SK-N-MC (cell line): Measurements from ENCODE around the gene DIAPH2.

ENCODE experiments used
- DNase-seq: peaks from one replicate; pipeline ENCODE4 v3.0.0-alpha.2; 2011; ENCODE audit warnings: low read depth, low spot score
- H3K27ac ChIP-seq: fragments of 200-600 bp; sonication (generic); 2 replicates; pipeline ENCODE4 v1.5.1; 2016; ENCODE audit warnings: mixed run types
- H3K36me3 ChIP-seq: fragments of 200-600 bp; sonication (generic); 2 replicates; pipeline ENCODE4 v1.6.1; 2017; ENCODE audit warnings: antibody characterized with exemption, low read length, mixed read lengths; ENCODE audit not compliant: insufficient read depth
- H3K4me3 ChIP-seq: fragments of 200-600 bp; sonication (generic); 2 replicates; pipeline ENCODE4 v1.5.1; 2016
- H3K9ac ChIP-seq: fragments of 200-600 bp; sonication (generic); 2 replicates; pipeline ENCODE4 v1.8.0; 2017; ENCODE audit warnings: mixed run types, mixed read lengths; ENCODE audit not compliant: insufficient read length
- H3K9me3 ChIP-seq: fragments of 200-600 bp; sonication (generic); 2 replicates; pipeline ENCODE4 v1.6.1; 2017; ENCODE audit warnings: low read depth, mild to moderate bottlenecking, antibody characterized with exemption, low read length, moderate library complexity, mixed read lengths
- EZH2 ChIP-seq: fragments of 200-600 bp; sonication (generic); IDR thresholded peaks from one replicate; pipeline ENCODE4 v1.6.1; 2017; ENCODE audit warnings: antibody characterized with exemption
- FOXP2 ChIP-seq: optimal IDR thresholded peaks from 2 replicates; pipeline ENCODE3; 2011; ENCODE audit warnings: mild to moderate bottlenecking, moderate library complexity; ENCODE audit not compliant: insufficient read depth; ENCODE audit errors: extremely low read length, control extremely low read depth
- POLR2AphosphoS5 ChIP-seq: IDR thresholded peaks from 2 replicates; pipeline ENCODE4 v1.6.1; 2012; ENCODE audit warnings: mild to moderate bottlenecking, low read depth, low read length, borderline replicate concordance

The DIAPH2 gene

DNA sequence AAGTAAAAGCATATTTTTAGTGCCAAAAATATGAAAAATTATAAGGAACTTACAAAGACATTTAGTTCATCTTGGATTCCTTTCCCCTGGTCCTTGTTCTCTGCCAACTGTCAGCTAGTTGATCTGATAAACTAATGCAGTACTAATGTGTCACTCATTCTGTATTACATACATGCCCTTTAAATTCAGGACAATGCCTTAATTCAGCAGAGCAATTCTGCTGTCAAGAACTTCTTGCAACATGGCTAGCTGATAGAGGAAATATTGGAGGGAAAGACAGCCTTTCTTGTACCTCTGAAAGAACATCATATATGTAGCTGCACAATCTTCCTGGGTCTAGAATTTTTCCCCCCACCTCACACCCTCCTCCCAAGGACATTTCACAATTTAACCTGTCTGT lies 679.2 kb downstream of the DIAPH2 start:
- Histone ChIP-seq H3K4me3 (no peak overlapping the region), H3K27ac (no peak overlapping the region), H3K9me3 (no peaks in the 10 kb centered on the region), H3K9ac (no peak overlapping the region), H3K36me3 (no peaks in the 10 kb centered on the region)
- TF ChIP-seq FOXP2: no peak
- no peak for TF ChIP-seq EZH2
- TF ChIP-seq POLR2AphosphoS5: no peak
- no peak for DNase-seq

GRCh38 chrX:97366237-97366636 lies 681.6 kb downstream of the DIAPH2 start:
- H3K4me3 ChIP-seq: no peak overlapping the region
- no peak overlapping the region for H3K27ac ChIP-seq
- no peak for TF ChIP-seq POLR2AphosphoS5
- TF ChIP-seq EZH2: no peak
- TF ChIP-seq FOXP2: no peak
- H3K36me3 ChIP-seq: no peaks in the 10 kb centered on the region
- H3K9me3 ChIP-seq: no peaks in the 10 kb centered on the region
- H3K9ac ChIP-seq: no peak overlapping the region
- no peak for DNase-seq

DNA sequence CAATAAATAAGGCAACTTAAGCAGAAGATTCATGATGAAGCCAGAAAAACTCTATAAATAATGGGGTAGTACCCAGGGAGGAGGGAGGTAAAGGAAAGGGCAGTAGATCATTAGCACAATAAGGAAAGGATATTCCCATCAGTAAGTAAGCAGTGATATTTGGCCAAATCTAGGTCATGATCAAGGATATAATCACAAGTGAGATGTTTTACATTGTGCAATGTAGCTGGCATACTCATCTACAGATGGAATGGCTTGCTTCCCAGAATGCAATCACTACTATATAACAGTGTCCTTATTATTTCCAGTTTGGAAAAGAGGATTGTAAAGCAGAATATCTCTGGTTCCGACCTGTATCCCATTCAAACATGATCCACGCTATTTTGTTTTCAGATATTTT lies 682.5 kb downstream of the DIAPH2 start:
- no peak for DNase-seq
- no peak overlapping the region for H3K9ac ChIP-seq
- H3K4me3 ChIP-seq: no peak overlapping the region
- H3K9me3 ChIP-seq: no peaks in the 10 kb centered on the region
- no peak for TF ChIP-seq EZH2
- TF ChIP-seq POLR2AphosphoS5: no peak
- no peak for TF ChIP-seq FOXP2
- no peaks in the 10 kb centered on the region for H3K36me3 ChIP-seq
- H3K27ac ChIP-seq: no peak overlapping the region

DNA sequence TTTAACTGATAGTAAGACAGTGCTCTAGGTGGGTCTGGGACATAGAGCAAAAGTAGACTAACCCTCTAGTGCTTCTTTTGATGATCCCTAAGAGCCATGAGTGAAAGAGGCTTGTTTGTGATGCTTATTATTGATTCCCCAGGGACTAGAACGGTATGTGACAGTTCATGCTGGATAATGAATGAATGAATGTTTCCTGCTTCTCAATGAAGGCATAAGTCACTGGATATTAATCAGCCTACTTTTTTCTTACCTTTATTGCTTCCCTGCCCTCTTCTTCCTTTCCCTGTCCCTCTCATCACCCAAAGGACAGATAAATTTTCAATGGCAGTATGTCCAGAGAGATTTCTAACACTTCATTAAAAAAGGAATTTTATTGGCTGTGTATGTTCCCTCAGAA lies 685.3 kb downstream of the DIAPH2 start:
- no peak overlapping the region for H3K9ac ChIP-seq
- H3K27ac ChIP-seq: no peak overlapping the region
- DNase-seq: no peak
- no peak overlapping the region for H3K4me3 ChIP-seq
- H3K9me3 ChIP-seq: no peaks in the 10 kb centered on the region
- no peaks in the 10 kb centered on the region for H3K36me3 ChIP-seq
- TF ChIP-seq FOXP2: no peak
- no peak for TF ChIP-seq EZH2
- no peak for TF ChIP-seq POLR2AphosphoS5

DNA sequence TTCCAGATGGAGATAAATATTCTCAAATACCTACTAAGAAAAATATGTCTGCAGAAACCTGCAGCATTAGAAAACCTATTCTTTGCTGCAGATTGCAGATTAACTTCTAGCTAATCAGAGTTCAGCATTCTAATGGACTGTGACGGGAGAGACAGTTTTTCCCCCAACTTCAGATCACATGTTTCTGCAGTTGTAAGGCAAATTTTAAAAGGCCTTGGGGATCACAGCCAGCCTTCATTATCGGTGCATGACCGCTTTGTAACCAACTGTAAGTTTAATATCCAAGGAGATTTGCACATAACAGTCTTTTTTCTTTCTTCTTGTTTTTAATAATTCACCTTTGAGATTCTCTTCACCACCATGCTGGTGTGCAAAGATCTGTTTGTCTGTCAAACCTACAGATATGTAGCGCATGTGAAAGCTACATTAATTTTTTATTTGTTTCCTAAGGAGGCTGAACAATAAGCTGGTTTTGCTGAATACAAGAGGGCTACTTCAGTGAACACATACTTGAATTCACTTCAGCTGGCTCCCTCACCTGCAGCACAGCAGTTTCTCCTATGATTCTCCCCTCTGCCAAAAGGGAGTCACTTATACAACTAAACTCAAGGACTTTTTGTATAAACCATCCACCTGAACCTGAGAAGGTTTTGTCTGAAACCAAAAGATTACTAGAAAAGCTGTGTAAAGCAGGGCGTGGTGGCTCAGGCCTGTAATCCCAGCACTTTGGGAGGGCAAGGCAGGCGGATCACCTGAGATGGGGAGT lies 687.5 kb downstream of the DIAPH2 start:
- TF ChIP-seq FOXP2: no peak
- TF ChIP-seq POLR2AphosphoS5: no peak
- TF ChIP-seq EZH2: no peak
- Histone ChIP-seq H3K4me3 (no peak overlapping the region), H3K27ac (no peak overlapping the region), H3K36me3 (no peaks in the 10 kb centered on the region), H3K9ac (no peak overlapping the region), H3K9me3 (no peaks in the 10 kb centered on the region)
- no peak for DNase-seq

DNA sequence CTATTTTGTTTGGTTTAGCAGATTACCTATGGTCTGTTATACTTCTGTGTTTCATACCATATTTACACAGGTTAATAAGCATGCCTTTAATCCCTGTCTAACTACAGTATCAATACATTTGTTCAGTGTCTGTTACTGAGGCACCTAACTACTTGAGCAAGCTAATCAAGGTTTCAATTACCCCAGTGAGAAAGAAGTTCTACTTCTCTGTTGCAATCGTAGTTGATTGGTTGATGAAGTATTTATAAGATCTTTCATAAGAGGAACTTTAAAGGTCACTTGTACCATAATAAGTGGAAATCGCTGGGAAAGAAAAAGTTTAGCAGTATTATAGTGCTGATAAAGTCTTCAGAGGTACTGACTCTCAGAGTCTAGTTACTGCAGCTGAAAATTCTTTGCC lies 689.6 kb downstream of the DIAPH2 start:
- Histone ChIP-seq H3K4me3 (no peak overlapping the region), H3K9ac (no peak overlapping the region), H3K9me3 (no peaks in the 10 kb centered on the region), H3K36me3 (no peaks in the 10 kb centered on the region), H3K27ac (no peak overlapping the region)
- TF ChIP-seq FOXP2: no peak
- TF ChIP-seq EZH2: no peak
- TF ChIP-seq POLR2AphosphoS5: no peak
- DNase-seq: no peak

GRCh38 chrX:97380200-97380599 lies 695.6 kb downstream of the DIAPH2 start:
- Histone ChIP-seq H3K36me3 (no peaks in the 10 kb centered on the region), H3K27ac (no peak overlapping the region), H3K9me3 (no peaks in the 10 kb centered on the region), H3K9ac (no peak overlapping the region), H3K4me3 (no peak overlapping the region)
- no peak for DNase-seq
- TF ChIP-seq EZH2 (no peak), FOXP2 (no peak), POLR2AphosphoS5 (no peak)

DNA sequence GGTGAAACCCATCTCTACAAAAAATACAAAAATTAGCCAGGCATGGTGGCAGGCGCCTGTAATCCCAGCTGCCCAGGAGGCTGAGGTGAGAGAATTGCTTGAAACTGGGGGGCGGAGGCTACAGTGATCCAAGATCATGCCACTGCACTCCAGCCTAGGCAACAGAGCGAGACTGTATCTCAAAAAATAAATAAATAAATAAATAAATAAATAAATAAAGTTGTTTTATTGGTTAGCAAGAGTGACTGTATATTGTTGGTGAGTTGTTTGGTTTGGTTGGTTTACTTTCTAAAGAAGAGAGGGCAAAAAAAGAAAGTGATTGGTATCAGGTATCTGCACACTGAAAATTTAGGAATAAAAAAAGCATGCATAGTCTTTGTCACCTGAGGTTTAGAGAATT lies 700.0 kb downstream of the DIAPH2 start:
- no peaks in the 10 kb centered on the region for H3K9me3 ChIP-seq
- no peak overlapping the region for H3K4me3 ChIP-seq

GRCh38 chrX:97387004-97387403 lies 702.4 kb downstream of the DIAPH2 start:
- no peak overlapping the region for H3K27ac ChIP-seq
- no peak overlapping the region for H3K4me3 ChIP-seq
- no peak overlapping the region for H3K9ac ChIP-seq
- no peaks in the 10 kb centered on the region for H3K36me3 ChIP-seq
- no peaks in the 10 kb centered on the region for H3K9me3 ChIP-seq
- TF ChIP-seq FOXP2: no peak
- no peak for TF ChIP-seq EZH2
- no peak for TF ChIP-seq POLR2AphosphoS5
- no peak for DNase-seq

More for the DNA sequence above, 700.0 kb downstream of the DIAPH2 start:
- no peak for DNase-seq
- H3K36me3 ChIP-seq: no peaks in the 10 kb centered on the region
- H3K9ac ChIP-seq: no peak overlapping the region
- H3K27ac ChIP-seq: no peak overlapping the region
- TF ChIP-seq EZH2: no peak
- TF ChIP-seq FOXP2: no peak
- TF ChIP-seq POLR2AphosphoS5: no peak
